Neuronal stem cell (in vitro differentiated cells): ENCODE results near the gene HNRNPR.

Experiments
- DNase-seq: peaks from one replicate; pipeline ENCODE4 v3.0.0-alpha.2; 2013; ENCODE audit warnings: low spot score
- H2AFZ ChIP-seq: one replicate; pipeline ENCODE4 v1.6.1; 2013; ENCODE audit warnings: mild to moderate bottlenecking, low read length, inconsistent platforms
- H2AK5ac ChIP-seq: 2 replicates; pipeline ENCODE4 v1.6.1; 2013; ENCODE audit warnings: low read depth, mild to moderate bottlenecking, inconsistent platforms, low read length, moderate library complexity, mixed read lengths
- H2BK120ac ChIP-seq: 2 replicates; pipeline ENCODE4 v1.6.1; 2013; ENCODE audit warnings: low read depth, mild to moderate bottlenecking, inconsistent platforms, low read length, moderate library complexity, mixed read lengths
- H2BK12ac ChIP-seq: one replicate; pipeline ENCODE4 v1.6.1; 2013; ENCODE audit warnings: low read length, inconsistent platforms
- H2BK15ac ChIP-seq: 2 replicates; pipeline ENCODE4 v1.6.1; 2013; ENCODE audit warnings: mild to moderate bottlenecking, low read length, inconsistent platforms, mixed read lengths
- H2BK5ac ChIP-seq: one replicate; pipeline ENCODE4 v1.6.1; 2013; ENCODE audit warnings: inconsistent platforms, mild to moderate bottlenecking, low read length, moderate library complexity
- H3K14ac ChIP-seq: one replicate; pipeline ENCODE4 v1.6.1; 2013; ENCODE audit warnings: low read length, inconsistent platforms
- H3K18ac ChIP-seq: 2 replicates; pipeline ENCODE4 v1.6.1; 2013; ENCODE audit warnings: low read length, inconsistent platforms
- H3K23ac ChIP-seq: 2 replicates; pipeline ENCODE4 v1.6.1; 2013; ENCODE audit warnings: low read depth, mild to moderate bottlenecking, mixed read lengths, low read length, inconsistent platforms; ENCODE audit not compliant: poor library complexity
- H3K27ac ChIP-seq: replicated peaks from 3 replicates; pipeline ENCODE4 v1.5.1; 2013; ENCODE audit warnings: low read length, inconsistent platforms
- H3K27me3 ChIP-seq, 3 experiments: 2 replicates each; pipeline ENCODE4 v1.6.1; 2013; ENCODE audit warnings: low read length in 3 of 3, mild to moderate bottlenecking in 2 of 3, inconsistent platforms in 1 of 3, low read depth in 1 of 3, mixed read lengths in 1 of 3, moderate library complexity in 1 of 3; ENCODE audit not compliant: control insufficient read depth in 3 of 3, insufficient read depth in 3 of 3
- H3K36me3 ChIP-seq, 2 donors: replicated peaks in 1 of 2; 2 replicates each; pipeline ENCODE4 v1.6.1; 2013; ENCODE audit warnings: low read length in 2 of 2; ENCODE audit not compliant: control insufficient read depth in 2 of 2, insufficient read depth in 2 of 2
- H3K4ac ChIP-seq: 2 replicates; pipeline ENCODE4 v1.6.1; 2013; ENCODE audit warnings: inconsistent platforms, mild to moderate bottlenecking, low read length, moderate library complexity
- H3K4me1 ChIP-seq, 2 donors: 1 replicate in 1 of 2; 2 replicates in 1 of 2; pipeline ENCODE4 v1.6.1; 2013; ENCODE audit warnings: low read length in 2 of 2, low read depth in 1 of 2; ENCODE audit not compliant: control insufficient read depth in 2 of 2, insufficient read depth in 1 of 2
- H3K4me2 ChIP-seq: one replicate; pipeline ENCODE4 v1.6.1; 2013; ENCODE audit warnings: mild to moderate bottlenecking, low read length, inconsistent platforms; ENCODE audit not compliant: insufficient read depth, poor library complexity, severe bottlenecking
- H3K4me3 ChIP-seq, 2 donors: 2 replicates each; pipeline ENCODE4 v1.5.1; 2013; ENCODE audit warnings: low read length in 2 of 2, mild to moderate bottlenecking in 2 of 2, inconsistent platforms in 1 of 2, moderate library complexity in 1 of 2
- H3K79me1 ChIP-seq: one replicate; pipeline ENCODE4 v1.6.1; 2013; ENCODE audit warnings: low read depth, mild to moderate bottlenecking, inconsistent platforms, low read length, moderate library complexity
- H3K9ac ChIP-seq: one replicate; pipeline ENCODE4 v1.6.1; 2013; ENCODE audit warnings: mild to moderate bottlenecking, low read depth, low read length, inconsistent platforms; ENCODE audit not compliant: poor library complexity
- H3K9me3 ChIP-seq, 2 donors: replicated peaks in 1 of 2; 2 replicates each; pipeline versions ENCODE3 to v1.6.1; 2013; ENCODE audit warnings: low read length in 2 of 2, mild to moderate bottlenecking in 2 of 2, inconsistent platforms in 1 of 2, low read depth in 1 of 2, mixed read lengths in 1 of 2, moderate library complexity in 1 of 2; ENCODE audit not compliant: control insufficient read depth in 2 of 2, insufficient read depth in 1 of 2
- H4K8ac ChIP-seq: one replicate; pipeline ENCODE4 v1.6.1; 2013; ENCODE audit warnings: low read depth, mild to moderate bottlenecking, inconsistent platforms, low read length, moderate library complexity
- H4K91ac ChIP-seq: one replicate; pipeline ENCODE4 v1.6.1; 2013; ENCODE audit warnings: low read length, low read depth, mild to moderate bottlenecking, inconsistent platforms; ENCODE audit not compliant: poor library complexity
- WGBS, 2 donors: extraction: QIAGEN DNeasy Blood & Tissue Kit; methylation state at CpG; one replicate each; pipeline ENCODE4 v1.1.7; 2013; ENCODE audit warnings: missing lambda C conversion rate in 2 of 2, mixed read lengths in 1 of 2; ENCODE audit not compliant: insufficient read length in 2 of 2, insufficient replicate concordance in 1 of 2; ENCODE audit errors: extremely low coverage in 2 of 2; 5-methylcytosine and 5-hydroxymethylcytosine counted together

Gene HNRNPR

GRCh38 chr1:23366146-23366545 is 22.1 kb upstream of the HNRNPR start:
- Histone ChIP-seq H2BK120ac (no peak overlapping the region), H3K27ac (peak overlapping the region; percentile 30), H3K9me3 (peaks cover 23 to 57% of the 10 kb centered on the region in 2 donors), H4K8ac (no peak overlapping the region), H3K79me1 (peaks cover 2% of the 10 kb centered on the region), H2AFZ (no peak overlapping the region), H3K36me3 (peaks cover 19 to 59% of the 10 kb centered on the region in 2 donors), H4K91ac (no peak overlapping the region), H2BK15ac (no peak overlapping the region), H3K27me3 (no peaks in the 10 kb centered on the region), H3K4ac (no peak overlapping the region), H3K4me3 (no peak overlapping the region), H3K18ac (no peak overlapping the region), H2BK12ac (no peak overlapping the region), H2BK5ac (no peak overlapping the region), H3K4me2 (no peak overlapping the region), H3K23ac (no peak overlapping the region), H3K14ac (no peak overlapping the region), H3K9ac (no peak overlapping the region), H3K4me1 (peaks cover 13 to 18% of the 10 kb centered on the region in 2 donors), H2AK5ac (no peak overlapping the region)
- WGBS, 2 donors = no CpG with 5 or more reads among the region's 2 CpGs
- DNase-seq = no peak

- H3K79me1 ChIP-seq = peaks cover 2% of the 10 kb centered on the region
- H2AK5ac ChIP-seq = no peak overlapping the region
- H3K9ac ChIP-seq = no peak overlapping the region
- H2BK15ac ChIP-seq = no peak overlapping the region
- H3K9me3 ChIP-seq = peaks cover 40 to 90% of the 10 kb centered on the region in 2 donors
- WGBS, 2 donors = no CpG with 5 or more reads among the region's 13 CpGs
- no peak overlapping the region for H2BK120ac ChIP-seq
- no peak overlapping the region for H3K4me2 ChIP-seq
- H3K4ac ChIP-seq = no peak overlapping the region
- H3K27ac ChIP-seq = no peak overlapping the region
- peaks cover 0 to 3% of the 10 kb centered on the region in 2 donors for H3K4me1 ChIP-seq
- H4K8ac ChIP-seq = no peak overlapping the region
- H2AFZ ChIP-seq = no peak overlapping the region
- no peak overlapping the region for H3K4me3 ChIP-seq
- H3K36me3 ChIP-seq = peaks cover 33 to 82% of the 10 kb centered on the region in 2 donors
- no peak overlapping the region for H3K14ac ChIP-seq
- no peak overlapping the region for H2BK12ac ChIP-seq
- H3K18ac ChIP-seq = no peak overlapping the region
- no peak overlapping the region for H2BK5ac ChIP-seq
- no peaks in the 10 kb centered on the region for H3K27me3 ChIP-seq
- H3K23ac ChIP-seq = no peak overlapping the region
- H4K91ac ChIP-seq = no peak overlapping the region
- no peak for DNase-seq
Observed at GRCh38 chr1:23362218-23362713, 18.2 kb upstream of the HNRNPR start.

- H4K91ac ChIP-seq = no peak overlapping the region
- no peak overlapping the region for H2BK15ac ChIP-seq
- peaks cover 33 to 46% of the 10 kb centered on the region in 2 donors for H3K36me3 ChIP-seq
- no peak overlapping the region for H2AFZ ChIP-seq
- H3K18ac ChIP-seq = no peak overlapping the region
- no peak overlapping the region for H3K4me3 ChIP-seq
- H3K23ac ChIP-seq = no peak overlapping the region
- no peak overlapping the region for H4K8ac ChIP-seq
- H3K14ac ChIP-seq = no peak overlapping the region
- H3K9me3 ChIP-seq = peaks cover 35 to 57% of the 10 kb centered on the region in 2 donors
- H3K79me1 ChIP-seq = peaks cover 2% of the 10 kb centered on the region
- H3K4me2 ChIP-seq = no peak overlapping the region
- no peak overlapping the region for H2BK120ac ChIP-seq
- H2BK12ac ChIP-seq = no peak overlapping the region
- H3K9ac ChIP-seq = no peak overlapping the region
- peaks cover 7 to 10% of the 10 kb centered on the region in 2 donors for H3K4me1 ChIP-seq
- DNase-seq = no peak
- H2AK5ac ChIP-seq = no peak overlapping the region
- H3K4ac ChIP-seq = no peak overlapping the region
- H3K27me3 ChIP-seq = no peaks in the 10 kb centered on the region
- no peak overlapping the region for H3K27ac ChIP-seq
- no CpG with 5 or more reads among the region's 3 CpGs for WGBS, 2 donors
- no peak overlapping the region for H2BK5ac ChIP-seq
Observed at GRCh38 chr1:23358310-23358875, 14.3 kb upstream of the HNRNPR start.

- H3K27me3 ChIP-seq = no peaks in the 10 kb centered on the region
- H3K4me2 ChIP-seq = no peak overlapping the region
Observed at GRCh38 chr1:23357138-23357908, 13.2 kb upstream of the HNRNPR start.

More at GRCh38 chr1:23357138-23357908, 13.2 kb upstream of the HNRNPR start:
- Histone ChIP-seq H3K4ac (no peak overlapping the region), H2BK15ac (no peak overlapping the region), H3K4me3 (no peak overlapping the region), H4K8ac (no peak overlapping the region), H3K36me3 (peaks cover 26 to 36% of the 10 kb centered on the region in 2 donors), H3K18ac (no peak overlapping the region), H3K14ac (no peak overlapping the region), H2BK12ac (no peak overlapping the region), H2BK120ac (no peak overlapping the region), H4K91ac (no peak overlapping the region), H3K9ac (no peak overlapping the region), H3K27ac (peak overlapping the region; percentile 71), H3K4me1 (peaks cover 7 to 10% of the 10 kb centered on the region in 2 donors), H3K9me3 (peaks cover 28 to 47% of the 10 kb centered on the region in 2 donors), H2AFZ (no peak overlapping the region), H2AK5ac (no peak overlapping the region), H2BK5ac (no peak overlapping the region), H3K23ac (no peak overlapping the region), H3K79me1 (peaks cover 2% of the 10 kb centered on the region)
- WGBS, 2 donors = no CpG with 5 or more reads among the region's 3 CpGs
- no peak for DNase-seq
